HL-60 (cell line): ENCODE data around the gene SLC25A44.
A peak's percentile ranks its signal among the peaks of the same experiment; 100 is the strongest.

ENCODE experiments used
- POLR2AphosphoS5 ChIP-seq: IDR thresholded peaks from 2 replicates; pipeline ENCODE4 v1.6.1; 2012; ENCODE audit warnings: low read depth
- SPI1 ChIP-seq: IDR thresholded peaks from 2 replicates; pipeline ENCODE4 v1.6.1; 2012; ENCODE audit warnings: low read depth, mild to moderate bottlenecking, borderline replicate concordance
- TF ChIP-seq, protein P1 (sequence below): IDR thresholded peaks from one replicate; pipeline ENCODE4 v1.5.1; 2011; ENCODE audit warnings: low read length, control low read depth, inconsistent platforms; ENCODE audit not compliant: insufficient read depth

GRCh38 chr1:156247460-156248322 lies 53.8 kb downstream of the SLC25A44 start, which contains the start of gene PAQR6:
- TF ChIP-seq, protein P1, sequence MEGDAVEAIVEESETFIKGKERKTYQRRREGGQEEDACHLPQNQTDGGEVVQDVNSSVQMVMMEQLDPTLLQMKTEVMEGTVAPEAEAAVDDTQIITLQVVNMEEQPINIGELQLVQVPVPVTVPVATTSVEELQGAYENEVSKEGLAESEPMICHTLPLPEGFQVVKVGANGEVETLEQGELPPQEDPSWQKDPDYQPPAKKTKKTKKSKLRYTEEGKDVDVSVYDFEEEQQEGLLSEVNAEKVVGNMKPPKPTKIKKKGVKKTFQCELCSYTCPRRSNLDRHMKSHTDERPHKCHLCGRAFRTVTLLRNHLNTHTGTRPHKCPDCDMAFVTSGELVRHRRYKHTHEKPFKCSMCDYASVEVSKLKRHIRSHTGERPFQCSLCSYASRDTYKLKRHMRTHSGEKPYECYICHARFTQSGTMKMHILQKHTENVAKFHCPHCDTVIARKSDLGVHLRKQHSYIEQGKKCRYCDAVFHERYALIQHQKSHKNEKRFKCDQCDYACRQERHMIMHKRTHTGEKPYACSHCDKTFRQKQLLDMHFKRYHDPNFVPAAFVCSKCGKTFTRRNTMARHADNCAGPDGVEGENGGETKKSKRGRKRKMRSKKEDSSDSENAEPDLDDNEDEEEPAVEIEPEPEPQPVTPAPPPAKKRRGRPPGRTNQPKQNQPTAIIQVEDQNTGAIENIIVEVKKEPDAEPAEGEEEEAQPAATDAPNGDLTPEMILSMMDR, result no peak
- TF ChIP-seq POLR2AphosphoS5 (0 out of 2 replicates have a peak, but pooled peaks have one; percentile 19), SPI1 (no peak)
